PC-3 (cell line): Measurements from ENCODE around the gene DNM2. TPM values are rescaled to one million over a fixed set of nuclear protein-coding genes. Genes with fewer than 3 reads are reported as not detected.

ENCODE experiments used
- ATAC-seq: fragments of 200-7000 bp; cut with Tn5 transposase; 2 replicates; pipeline ENCODE4 v1.9.1; 2020; ENCODE audit warnings: mild to moderate bottlenecking, moderate library complexity
- BruUV-seq: library from RNA; stranded (reverse); fragments of 400-500 nt; replicated peaks from 2 replicates; lab custom pipeline; 2021; lab: Mats Ljungman, UMichigan
- CTCF ChIA-PET: fragments of 300-600 bp; sonication (Branson Sonifier 250); formaldehyde crosslinking; loops from one replicate; lab custom pipeline; 2022; ENCODE audit warnings: antibody characterized with exemption; lab: Charles Lee
- POLR2A ChIA-PET: fragments of 300-600 bp; sonication (Branson Sonifier 250); formaldehyde crosslinking; loops from one replicate; lab custom pipeline; 2022; ENCODE audit warnings: antibody characterized with exemption; ENCODE audit not compliant: unreplicated experiment; lab: Charles Lee
- DNase-seq: peaks from one replicate; pipeline ENCODE4 v3.0.0-alpha.2; 2015
- H2AFZ ChIP-seq: fragments of 300-600 bp; sonication (generic); 2 replicates; pipeline ENCODE4 v1.6.0; 2016; ENCODE audit warnings: antibody characterized with exemption, low read length
- H3F3A ChIP-seq: fragments of 300-600 bp; sonication (generic); one replicate; pipeline ENCODE4 v1.6.0; 2017; ENCODE audit warnings: antibody characterized with exemption, low read length, control low read depth, mild to moderate bottlenecking; ENCODE audit not compliant: unreplicated experiment
- H3K27ac ChIP-seq: fragments of 300-600 bp; sonication (generic); 2 replicates; pipeline ENCODE4 v1.5.1; 2016; ENCODE audit warnings: mild to moderate bottlenecking, low read length
- H3K27me3 ChIP-seq: fragments of 300-600 bp; sonication (generic); 2 replicates; pipeline ENCODE4 v1.6.1; 2016; ENCODE audit warnings: low read length, mixed read lengths
- H3K36me3 ChIP-seq: fragments of 300-600 bp; sonication (generic); 2 replicates; pipeline ENCODE4 v1.6.1; 2016; ENCODE audit warnings: low read depth, mixed run types, low read length, mixed read lengths
- H3K4me1 ChIP-seq: fragments of 300-600 bp; sonication (generic); 2 replicates; pipeline ENCODE4 v1.5.1; 2016; ENCODE audit warnings: low read length; ENCODE audit not compliant: insufficient read depth
- H3K4me2 ChIP-seq: fragments of 300-600 bp; sonication (generic); 2 replicates; pipeline ENCODE4 v1.6.0; 2016; ENCODE audit warnings: low read length
- H3K4me3 ChIP-seq: fragments of 300-600 bp; sonication (generic); 2 replicates; pipeline ENCODE4 v1.5.1; 2016; ENCODE audit warnings: mild to moderate bottlenecking, low read length, mixed read lengths
- H3K79me2 ChIP-seq: fragments of 300-600 bp; sonication (generic); 2 replicates; pipeline ENCODE4 v1.6.1; 2017; ENCODE audit warnings: low read length, mixed read lengths
- H3K9ac ChIP-seq: fragments of 300-600 bp; sonication (generic); 2 replicates; pipeline ENCODE4 v1.6.0; 2016; ENCODE audit warnings: mild to moderate bottlenecking, low read length
- H3K9me2 ChIP-seq: fragments of 300-600 bp; sonication (generic); replicated peaks from 2 replicates; pipeline ENCODE4 v1.6.1; 2016; ENCODE audit warnings: mixed run types, low read length, mixed read lengths
- H3K9me3 ChIP-seq: fragments of 300-600 bp; sonication (generic); 2 replicates; pipeline ENCODE4 v1.6.1; 2016; ENCODE audit warnings: low read length, mixed read lengths
- H4K20me1 ChIP-seq: fragments of 300-600 bp; sonication (generic); 2 replicates; pipeline ENCODE4 v1.6.1; 2016; ENCODE audit warnings: low read length, mixed read lengths
- CTCF ChIP-seq: fragments of 300-600 bp; sonication (generic); conservative IDR thresholded peaks from 2 replicates; pipeline ENCODE4 v1.5.1; 2017; ENCODE audit warnings: antibody characterized with exemption, low read depth, mild to moderate bottlenecking, low read length
- EZH2 ChIP-seq: fragments of 300-600 bp; sonication (generic); IDR thresholded peaks from one replicate; pipeline ENCODE4 v1.6.1; 2017; ENCODE audit warnings: antibody characterized with exemption, mild to moderate bottlenecking, low read length; ENCODE audit not compliant: unreplicated experiment
- EZH2phosphoT487 ChIP-seq: fragments of 300-600 bp; sonication (generic); IDR thresholded peaks from 2 replicates; pipeline ENCODE4 v1.6.1; 2018; ENCODE audit warnings: mild to moderate bottlenecking, antibody characterized with exemption, low read length, borderline replicate concordance
- intact Hi-C: fragments of 100-400 bp; cut with micrococcal nuclease; formaldehyde crosslinking; loops from 2 replicates; pipeline ENCODE4 v1.9.0; 2023
- total RNA-seq: library from RNA; depleted of rRNA; stranded (reverse); fragments of >200 nt; gene quantifications from 2 replicates; pipeline ENCODE4 v1.2.3, GENCODE V29; 2014

Gene DNM2
- total RNA-seq, 1 experiment from 2014 or later: 150 TPM

GRCh38 chr19:10782795-10783194 is 64.9 kb downstream of the DNM2 start:
- H3K36me3 ChIP-seq: peaks cover 65% of the 10 kb centered on the region
- CTCF ChIA-PET: no interaction called here
- intact Hi-C loops: no loop called here

GRCh38 chr19:10784257-10784656 is 66.4 kb downstream of the DNM2 start:
- H3K36me3 ChIP-seq: peaks cover 75% of the 10 kb centered on the region
- H4K20me1 ChIP-seq: no peaks in the 10 kb centered on the region
- H3K9me3 ChIP-seq: no peaks in the 10 kb centered on the region
- H3K27ac ChIP-seq: no peak overlapping the region
- no peaks in the 10 kb centered on the region for H3K27me3 ChIP-seq
- no peaks in the 10 kb centered on the region for H3K79me2 ChIP-seq
- no peak overlapping the region for H2AFZ ChIP-seq
- H3K9ac ChIP-seq: no peak overlapping the region
- ATAC-seq (no peak), DNase-seq (no peak)
- H3K4me1 ChIP-seq: no peaks in the 10 kb centered on the region
- CTCF ChIA-PET: interaction anchor here (0.6 kb wide), 1 partner anchor 80 kb away, joined by 4 read pairs; no protein-coding TSS in a partner anchor
- no peak overlapping the region for H3K4me3 ChIP-seq
- H3K4me2 ChIP-seq: no peak overlapping the region
- no TSS peak for BruUV-seq
- TF ChIP-seq EZH2phosphoT487: no peak
- POLR2A ChIA-PET: no interaction called here
- intact Hi-C loops: no loop called here
- no peaks in the 10 kb centered on the region for H3K9me2 ChIP-seq
- no peaks in the 10 kb centered on the region for H3F3A ChIP-seq

More at GRCh38 chr19:10782795-10783194, 64.9 kb downstream of the DNM2 start:
- no peaks in the 10 kb centered on the region for H3K9me2 ChIP-seq
- H3K9me3 ChIP-seq: no peaks in the 10 kb centered on the region
- TF ChIP-seq EZH2 (no peak), EZH2phosphoT487 (no peak), CTCF (no peak)
- H3K27ac ChIP-seq: no peak overlapping the region
- DNase-seq: no peak
- no peak overlapping the region for H2AFZ ChIP-seq
- ATAC-seq: no peak
- H3K4me1 ChIP-seq: no peaks in the 10 kb centered on the region
- H3K4me2 ChIP-seq: no peak overlapping the region
- BruUV-seq: no TSS peak
- no peaks in the 10 kb centered on the region for H3F3A ChIP-seq
- no peaks in the 10 kb centered on the region for H3K79me2 ChIP-seq
- no peaks in the 10 kb centered on the region for H3K27me3 ChIP-seq
- H4K20me1 ChIP-seq: no peaks in the 10 kb centered on the region
- H3K4me3 ChIP-seq: no peak overlapping the region
- no peak overlapping the region for H3K9ac ChIP-seq
- POLR2A ChIA-PET: no interaction called here

- no peaks in the 10 kb centered on the region for H3K9me3 ChIP-seq
- H3F3A ChIP-seq: no peaks in the 10 kb centered on the region
- ATAC-seq: no peak
- H3K36me3 ChIP-seq: peaks cover 48% of the 10 kb centered on the region
- no TSS peak for BruUV-seq
- intact Hi-C loops: no loop called here
- no peak overlapping the region for H3K4me2 ChIP-seq
- no peaks in the 10 kb centered on the region for H3K9me2 ChIP-seq
- no peaks in the 10 kb centered on the region for H4K20me1 ChIP-seq
- no peaks in the 10 kb centered on the region for H3K4me1 ChIP-seq
- H3K4me3 ChIP-seq: no peak overlapping the region
- no peak overlapping the region for H3K27ac ChIP-seq
- no peak overlapping the region for H3K9ac ChIP-seq
- no peak overlapping the region for H2AFZ ChIP-seq
- no peaks in the 10 kb centered on the region for H3K27me3 ChIP-seq
- no peaks in the 10 kb centered on the region for H3K79me2 ChIP-seq
- ChIA-PET POLR2A (no interaction called here), CTCF (interaction anchor here (0.6 kb wide), 1 partner anchor 71 kb away, joined by 5 read pairs; no protein-coding TSS in a partner anchor)
- TF ChIP-seq CTCF: no peak
- TF ChIP-seq EZH2phosphoT487: no peak
- no peak for TF ChIP-seq EZH2
- DNase-seq: no peak
Measured at GRCh38 chr19:10788146-10788545, 70.3 kb downstream of the DNM2 start.
